ENCODE results near the gene TSNAXIP1.

- no peak for TF ChIP-seq CTCF (IDR thresholded peaks at IDR 0.05)
- TF ChIP-seq EP300 (IDR thresholded peaks at IDR 0.05), result no peak
- no peak for TF ChIP-seq POLR2AphosphoS5 (IDR thresholded peaks at IDR 0.05)
Observed at GRCh38 chr16:67814567-67814966, 7.9 kb downstream of the TSNAXIP1 start.

Measured in suprapubic skin (tissue), 4 donors.